Small intestine (tissue), 7 donors: ENCODE data around the gene HNMT. TPM values are rescaled to one million over a fixed set of nuclear protein-coding genes. Genes with fewer than 3 reads are reported as not detected.

Source experiments
- DNase-seq, 2 donors: peaks; one replicate each; pipeline versions ENCODE4 v3.0.0 to v3.0.0-alpha.2; 2013
- FAIRE-seq: peaks from 2 replicates; lab custom pipeline; 2012; peaks lifted over from hg19 to GRCh38; lab: Jason Lieb, UNC
- H3K27ac ChIP-seq, 3 donors: one replicate each; pipeline ENCODE4 v1.5.1; 2013; ENCODE audit warnings: low read length in 2 of 3, mild to moderate bottlenecking in 2 of 3, control low read depth in 1 of 3, inconsistent platforms in 1 of 3, low read depth in 1 of 3, moderate library complexity in 1 of 3
- H3K27me3 ChIP-seq, 3 donors: one replicate each; pipeline ENCODE4 v1.6.1; 2013; ENCODE audit warnings: low read length in 3 of 3, inconsistent platforms in 1 of 3; ENCODE audit not compliant: control insufficient read depth in 3 of 3, insufficient read depth in 3 of 3
- H3K36me3 ChIP-seq, 3 donors: one replicate each; pipeline ENCODE4 v1.6.1; 2013; ENCODE audit warnings: low read length in 3 of 3, inconsistent platforms in 1 of 3, low read depth in 1 of 3, mild to moderate bottlenecking in 1 of 3, moderate library complexity in 1 of 3; ENCODE audit not compliant: control insufficient read depth in 3 of 3, insufficient read depth in 2 of 3
- H3K4me1 ChIP-seq, 3 donors: one replicate each; pipeline ENCODE4 v1.6.1; 2013; ENCODE audit warnings: low read length in 2 of 3, inconsistent platforms in 1 of 3, low read depth in 1 of 3, mild to moderate bottlenecking in 1 of 3, moderate library complexity in 1 of 3; ENCODE audit not compliant: control insufficient read depth in 3 of 3, insufficient read depth in 2 of 3
- H3K4me3 ChIP-seq, 3 donors: one replicate each; pipeline ENCODE4 v1.5.1; 2013; ENCODE audit warnings: low read length in 3 of 3, control low read depth in 1 of 3, inconsistent platforms in 1 of 3, low read depth in 1 of 3, mild to moderate bottlenecking in 1 of 3, moderate library complexity in 1 of 3
- H3K9me3 ChIP-seq, 2 donors: one replicate each; pipeline ENCODE4 v1.6.1; 2013; ENCODE audit warnings: low read depth in 1 of 2, low read length in 1 of 2; ENCODE audit not compliant: control insufficient read depth in 2 of 2, insufficient read depth in 1 of 2
- WGBS, 3 donors: extraction: QIAGEN DNeasy Blood & Tissue Kit; methylation state at CpG; one replicate each; pipeline ENCODE4 v1.1.7; 2013; 5-methylcytosine and 5-hydroxymethylcytosine counted together
- polyA plus RNA-seq, 4 donors: library from polyadenylated mRNA; stranded (reverse) in 3 of 4; unstranded in 1 of 4; fragments of 200-250 nt in 3 of 4; fragments of 120-200 nt in 1 of 4; gene quantifications; one replicate each; pipeline versions ENCODE4 v1.2.1 to v1.2.3, GENCODE V29; 2013
- donor health status: healthy with polysubstance abuse.
- donor health status: control.
- donor health status: control.
- donor health status: Bipolar disorder and iron deficiency.
- donor health status: healthy.

HNMT gene
- polyA plus RNA-seq, 4 donors: 22.8 to 96.9 (median 32.0) TPM

DNA sequence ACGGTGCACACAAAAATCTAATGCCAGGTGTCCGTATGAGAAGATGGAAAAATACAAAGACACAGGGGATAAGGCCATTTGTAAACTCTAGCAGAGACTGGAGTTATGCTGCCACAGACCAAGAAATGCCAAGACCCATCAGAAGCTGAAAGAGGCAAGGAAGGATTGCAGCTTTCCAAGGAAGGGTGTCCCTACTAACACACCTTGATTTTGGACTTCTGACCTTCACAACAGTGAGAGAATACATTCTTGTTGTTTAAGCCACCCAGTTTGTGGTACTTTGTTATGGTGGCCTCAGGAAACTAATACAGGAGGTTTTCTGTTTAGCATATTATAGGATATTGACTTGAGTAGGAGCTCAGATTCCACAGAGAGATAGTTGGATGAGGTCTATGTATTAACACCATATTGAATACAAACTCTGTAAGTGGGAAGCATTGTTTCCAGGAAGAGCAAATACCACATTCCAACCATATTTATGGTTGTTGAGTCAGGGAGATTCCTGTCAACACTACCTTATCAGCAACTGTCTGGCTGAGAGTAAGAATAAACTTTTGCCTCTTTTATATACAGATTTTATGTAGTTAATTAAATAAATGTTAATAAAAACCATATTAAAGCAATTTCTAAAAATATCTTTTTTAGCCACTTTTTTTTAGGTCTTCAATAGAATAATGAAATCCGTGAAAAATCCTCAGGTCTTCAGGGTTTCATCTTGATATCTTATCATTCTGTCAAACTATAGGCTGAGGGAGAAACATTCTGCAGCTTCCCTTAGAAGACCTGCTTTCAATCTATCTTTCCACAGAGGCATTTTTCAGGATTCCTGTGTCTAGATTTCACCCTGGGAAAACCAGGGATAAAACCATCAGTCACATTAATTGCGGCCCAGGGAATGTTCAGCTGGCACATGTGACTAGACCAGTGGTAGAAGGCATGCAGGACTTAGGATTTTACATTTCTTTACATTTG lies 35.4 kb upstream of the HNMT start:
- Histone ChIP-seq H3K27me3 (no peaks in the 10 kb centered on the region), H3K4me3 (no peak overlapping the region), H3K36me3 (no peaks in the 10 kb centered on the region), H3K4me1 (peaks cover 0 to 3% (median 0%) of the 10 kb centered on the region in 3 donors), H3K9me3 (no peaks in the 10 kb centered on the region), H3K27ac (no peak overlapping the region)
- FAIRE-seq: no peak
- DNase-seq: no peak
- WGBS, 3 donors: 78 to 83% (median 79%) methylated on average over 4 of the region's 4 CpGs

GRCh38 chr2:137929519-137929916 lies 34.8 kb upstream of the HNMT start:
- no peaks in the 10 kb centered on the region for H3K9me3 ChIP-seq
- WGBS, 3 donors: 79 to 95% (median 91%) methylated on average over 2 of the region's 2 CpGs
- no peak overlapping the region for H3K27ac ChIP-seq
- no peaks in the 10 kb centered on the region for H3K27me3 ChIP-seq
- FAIRE-seq (no peak), DNase-seq (no peak)
- no peak overlapping the region for H3K4me3 ChIP-seq
- H3K4me1 ChIP-seq: peaks cover 0 to 3% (median 0%) of the 10 kb centered on the region in 3 donors
- H3K36me3 ChIP-seq: no peaks in the 10 kb centered on the region

DNA sequence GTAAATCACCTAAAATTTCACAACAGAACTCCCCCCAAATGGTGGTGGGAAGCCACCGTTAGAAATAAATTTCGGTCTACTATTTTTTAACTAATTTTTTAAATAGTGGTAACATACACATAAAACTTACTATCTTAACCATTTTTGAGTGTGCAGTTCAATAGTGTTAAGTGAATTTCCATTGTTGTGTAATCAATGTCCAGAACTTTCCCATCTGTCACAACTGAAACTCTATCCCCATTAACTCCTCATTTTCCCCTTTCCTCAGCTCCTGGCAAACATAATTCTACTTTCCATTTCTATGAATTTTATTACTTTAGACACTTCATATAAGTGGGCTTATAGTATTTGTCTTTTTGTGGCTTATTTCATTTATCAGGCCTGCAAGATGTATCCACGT lies 34.1 kb upstream of the HNMT start:
- no peaks in the 10 kb centered on the region for H3K27me3 ChIP-seq
- DNase-seq: no peak
- 89 to 92% (median 89%) methylated on average over 3 of the region's 3 CpGs for WGBS, 3 donors
- H3K4me1 ChIP-seq: peaks cover 0 to 3% (median 0%) of the 10 kb centered on the region in 3 donors
- H3K36me3 ChIP-seq: no peaks in the 10 kb centered on the region
- H3K4me3 ChIP-seq: no peak overlapping the region
- no peak for FAIRE-seq
- no peak overlapping the region for H3K27ac ChIP-seq
- peaks cover 0 to 2% of the 10 kb centered on the region in 2 donors for H3K9me3 ChIP-seq

DNA sequence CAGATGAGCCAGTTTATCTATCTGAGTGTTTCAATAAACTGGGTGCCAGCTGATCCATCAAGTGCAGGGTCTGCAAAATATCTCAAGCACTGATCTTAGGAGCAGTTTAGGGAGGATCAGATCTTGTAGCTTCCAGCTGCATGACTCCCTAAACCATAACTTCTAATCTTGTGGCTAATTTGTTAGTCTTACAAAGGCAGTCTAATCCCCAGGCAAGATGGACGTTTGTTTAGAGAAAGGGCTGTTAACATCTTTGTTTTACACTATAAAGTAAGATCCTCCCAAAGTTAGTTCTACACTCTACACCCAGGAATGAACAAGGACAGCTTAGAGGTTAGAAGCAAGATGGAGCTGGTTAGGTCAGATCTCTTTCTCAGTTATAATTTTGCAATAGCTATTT lies 28.7 kb upstream of the HNMT start:
- Histone ChIP-seq H3K4me3 (no peak overlapping the region), H3K4me1 (peaks cover 0 to 13% (median 0%) of the 10 kb centered on the region in 3 donors), H3K9me3 (peaks cover 0 to 5% of the 10 kb centered on the region in 2 donors), H3K36me3 (no peaks in the 10 kb centered on the region), H3K27me3 (no peaks in the 10 kb centered on the region), H3K27ac (no peak overlapping the region)
- no peak for DNase-seq
- 49 to 73% (median 53%) methylated on average over 1 of the region's 1 CpG for WGBS, 3 donors
- FAIRE-seq: no peak

DNA sequence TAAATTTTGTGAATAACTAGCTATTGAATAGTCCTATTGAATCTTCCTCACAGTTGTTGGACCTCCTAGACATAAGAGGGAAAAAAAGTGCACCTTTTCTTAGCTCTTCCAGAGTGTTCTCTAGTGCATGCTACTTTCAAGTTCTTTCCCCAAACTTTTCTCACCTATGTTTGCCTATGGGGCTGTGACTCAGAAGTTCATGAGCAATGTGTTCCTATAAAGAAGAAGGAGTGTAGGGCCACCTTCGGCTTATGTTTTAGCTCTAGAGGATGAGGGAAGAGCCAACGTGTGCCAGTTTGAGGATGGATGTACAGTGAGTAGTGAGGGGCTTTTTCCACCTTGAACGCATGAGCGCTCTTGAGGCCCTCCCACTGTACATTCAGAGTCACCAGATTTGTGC lies 27.0 kb upstream of the HNMT start:
- no peak for DNase-seq
- Histone ChIP-seq H3K36me3 (no peaks in the 10 kb centered on the region), H3K27ac (no peak overlapping the region), H3K27me3 (no peaks in the 10 kb centered on the region), H3K4me1 (peaks cover 0 to 22% (median 0%) of the 10 kb centered on the region in 3 donors), H3K9me3 (peaks cover 0 to 5% of the 10 kb centered on the region in 2 donors), H3K4me3 (no peak overlapping the region)
- WGBS, 3 donors: 82 to 96% (median 92%) methylated on average over 4 of the region's 4 CpGs
- FAIRE-seq: no peak

DNA sequence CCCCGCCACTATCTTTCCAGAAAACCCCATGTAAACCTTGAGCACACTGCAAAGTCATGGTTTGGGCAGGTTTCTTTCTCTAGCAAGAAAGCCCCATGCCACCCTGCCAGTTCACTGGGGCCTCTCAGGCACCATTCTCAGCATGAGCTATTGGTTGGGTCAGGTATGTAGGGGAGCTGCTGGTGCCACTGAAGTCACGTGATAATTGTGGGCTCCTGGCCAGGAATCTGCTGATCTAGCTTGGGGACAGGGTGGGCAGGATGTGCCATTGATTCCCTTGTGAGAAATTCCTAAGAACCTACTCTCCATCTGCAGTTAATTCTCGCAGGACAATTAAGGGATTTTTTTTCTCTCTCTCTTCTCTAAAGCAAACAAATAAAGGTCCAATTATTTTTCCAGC lies 26.5 kb upstream of the HNMT start:
- no peaks in the 10 kb centered on the region for H3K27me3 ChIP-seq
- DNase-seq (no peak), FAIRE-seq (no peak)
- H3K4me3 ChIP-seq: no peak overlapping the region
- no peaks in the 10 kb centered on the region for H3K36me3 ChIP-seq
- peaks cover 0 to 5% of the 10 kb centered on the region in 2 donors for H3K9me3 ChIP-seq
- peaks cover 0 to 25% (median 5%) of the 10 kb centered on the region in 3 donors for H3K4me1 ChIP-seq
- no peak overlapping the region for H3K27ac ChIP-seq
- WGBS, 3 donors: 69 to 71% (median 70%) methylated on average over 3 of the region's 3 CpGs

GRCh38 chr2:137938204-137938603 lies 26.1 kb upstream of the HNMT start:
- DNase-seq (no peak), FAIRE-seq (no peak)
- H3K4me3 ChIP-seq: no peak overlapping the region
- H3K4me1 ChIP-seq: peaks cover 0 to 27% (median 5%) of the 10 kb centered on the region in 3 donors
- H3K36me3 ChIP-seq: no peaks in the 10 kb centered on the region
- WGBS, 3 donors: 80 to 92% (median 84%) methylated on average over 4 of the region's 4 CpGs
- no peaks in the 10 kb centered on the region for H3K27me3 ChIP-seq
- no peak overlapping the region for H3K27ac ChIP-seq
- peaks cover 0 to 5% of the 10 kb centered on the region in 2 donors for H3K9me3 ChIP-seq

DNA sequence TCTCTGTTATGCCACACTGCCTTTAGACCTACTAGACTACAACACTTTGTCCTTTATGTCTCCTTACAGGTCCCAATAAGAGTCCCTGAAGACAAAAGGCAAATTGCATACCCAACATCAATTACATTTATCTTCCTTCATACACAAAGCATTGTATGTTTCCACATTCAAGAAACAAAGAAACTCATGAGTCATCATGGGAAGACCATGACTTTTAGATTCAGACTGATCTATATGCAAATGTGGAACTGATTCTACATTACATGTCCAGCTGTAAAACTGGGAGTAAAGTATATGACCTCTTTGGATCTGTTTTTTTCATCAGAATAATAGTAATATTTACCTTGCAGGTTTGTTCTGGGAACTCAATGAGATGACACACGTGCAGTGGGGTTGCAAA lies 25.2 kb upstream of the HNMT start:
- Histone ChIP-seq H3K27me3 (no peaks in the 10 kb centered on the region), H3K4me3 (no peak overlapping the region), H3K36me3 (no peaks in the 10 kb centered on the region), H3K27ac (no peak overlapping the region), H3K4me1 (peaks cover 0 to 36% (median 5%) of the 10 kb centered on the region in 3 donors), H3K9me3 (peaks cover 0 to 5% of the 10 kb centered on the region in 2 donors)
- FAIRE-seq: no peak
- no peak for DNase-seq
- WGBS, 3 donors: 72 to 79% (median 76%) methylated on average over 1 of the region's 1 CpG
